HG03571 (cell line): ENCODE measurements around the gene FRYL.
"Not testable (repeated sequence)": the region's sequence is repeated elsewhere in the genome, so short reads cannot be mapped to it uniquely, and the experiment has no call there.

ENCODE experiments used
- ATAC-seq: cut with Tn5 transposase; IDR thresholded peaks from one replicate; pipeline ENCODE4 v1.9.1; 2021; ENCODE audit not compliant: unreplicated experiment

The FRYL gene

GRCh38 chr4:48748949-48749596 is 31.0 kb downstream of the FRYL start:
- no peak for ATAC-seq

DNA sequence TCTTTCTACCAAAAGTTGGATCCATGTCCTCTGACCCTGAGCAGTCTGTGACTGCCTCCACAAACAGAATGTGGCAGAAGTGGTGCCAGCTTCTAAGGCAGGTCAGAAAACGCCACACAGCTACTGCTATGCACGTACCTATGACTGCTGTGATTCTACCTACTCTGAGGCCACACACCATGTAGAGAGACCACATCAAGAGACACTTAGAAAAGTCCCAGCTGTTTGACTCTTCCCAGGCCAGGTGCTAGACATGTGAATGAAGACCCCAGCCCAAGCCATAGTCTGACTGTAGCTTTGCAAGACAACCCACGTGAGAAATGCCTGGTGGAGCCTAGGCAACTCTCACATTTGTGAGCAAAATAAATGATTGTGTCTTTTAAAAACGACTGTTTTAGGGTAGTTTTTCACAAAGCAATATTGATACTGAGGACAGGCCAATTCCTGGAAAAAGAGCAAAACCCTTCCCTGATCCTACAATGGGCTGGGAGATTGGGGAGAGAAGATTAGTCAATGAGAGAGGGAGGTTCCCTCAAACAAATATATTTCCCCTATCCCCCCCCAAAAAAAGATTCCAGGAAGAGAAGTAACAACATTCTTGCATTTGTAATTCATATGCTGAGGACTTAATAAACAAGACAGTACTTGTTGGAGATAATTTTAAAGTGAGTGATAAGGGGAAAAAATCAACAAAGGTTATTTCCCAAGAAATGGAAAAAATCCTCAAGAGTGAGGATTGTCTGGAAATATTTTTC is 33.3 kb downstream of the FRYL start:
- no peak for ATAC-seq

- not testable (repeated sequence) for ATAC-seq
Observed at GRCh38 chr4:48745223-48745622, 34.9 kb downstream of the FRYL start.

DNA sequence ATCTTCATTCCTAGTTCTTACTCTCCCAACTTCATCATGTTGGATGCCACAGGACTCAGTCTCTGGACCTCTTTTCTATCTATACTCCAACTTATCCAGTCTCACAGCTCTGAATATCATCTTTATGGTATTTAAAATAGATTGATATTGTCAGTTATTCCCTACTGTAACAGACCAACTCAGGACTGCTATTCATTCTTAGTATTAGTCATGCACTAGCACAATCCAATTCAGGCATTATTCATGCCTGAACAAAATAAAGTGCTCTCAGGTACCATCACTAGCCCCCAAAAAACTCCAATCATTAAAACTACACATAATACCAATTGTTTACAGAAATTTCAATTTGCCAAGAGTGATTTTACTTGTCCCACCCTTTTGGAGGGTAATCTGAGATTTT is 37.7 kb downstream of the FRYL start:
- no peak for ATAC-seq

GRCh38 chr4:48739560-48740019 is 40.5 kb downstream of the FRYL start:
- peak; percentile 65 for ATAC-seq

DNA sequence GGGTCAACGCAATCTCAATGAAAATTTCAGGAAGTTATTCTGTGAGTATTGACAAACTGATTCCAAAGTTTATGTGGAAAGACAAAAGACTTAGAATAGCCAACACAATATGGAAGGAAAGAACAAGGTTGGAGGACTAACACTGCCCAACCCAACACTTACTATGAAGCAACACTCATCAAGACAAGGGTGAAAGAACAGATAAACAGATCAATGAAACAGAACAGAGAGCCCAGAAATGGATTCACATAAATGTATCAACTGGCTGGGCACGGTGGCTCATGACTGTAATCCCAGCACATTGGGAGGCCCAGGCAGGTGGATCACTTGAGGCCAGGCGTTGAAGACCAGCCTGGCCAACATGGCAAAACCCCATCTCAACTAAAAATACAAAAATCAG is 41.2 kb downstream of the FRYL start:
- no peak for ATAC-seq

- not testable (repeated sequence) for ATAC-seq
Observed at GRCh38 chr4:48728906-48729496, 51.1 kb downstream of the FRYL start.

DNA sequence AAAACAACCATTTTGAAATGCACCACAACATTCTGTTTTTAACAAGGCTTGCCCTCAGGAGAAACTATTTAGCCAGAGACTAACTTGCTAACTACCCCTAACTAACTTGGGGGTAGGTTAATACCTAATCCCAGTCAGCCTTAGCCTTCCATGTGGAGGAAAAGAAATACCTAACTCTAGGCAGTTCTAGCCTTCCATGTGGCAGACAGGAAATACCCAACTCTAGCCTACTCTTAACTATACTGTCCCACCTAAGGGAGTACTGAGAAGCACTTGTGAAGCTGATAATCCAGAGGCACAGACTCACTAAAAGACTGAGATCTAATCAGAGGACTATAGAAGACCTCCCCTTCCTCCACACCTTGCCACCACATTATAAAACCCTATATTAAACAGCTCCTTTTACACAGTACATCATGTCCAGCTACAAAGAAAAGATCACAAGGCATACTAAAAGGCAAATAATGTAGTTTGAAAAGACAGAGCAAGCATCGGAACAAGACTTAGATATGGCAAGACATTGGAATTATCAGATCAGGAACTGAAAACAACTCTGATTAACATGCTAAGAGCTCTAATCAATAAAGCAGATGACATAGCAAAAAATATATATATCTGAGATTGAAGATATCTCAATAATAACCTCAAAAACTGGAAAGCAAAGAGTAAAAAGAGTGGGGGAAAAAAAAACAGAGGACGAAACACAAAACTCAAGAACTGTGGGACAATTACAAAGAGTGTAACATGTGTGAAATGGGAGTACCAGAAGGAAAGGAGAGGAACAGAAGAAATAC is 52.2 kb downstream of the FRYL start:
- ATAC-seq: no peak

- ATAC-seq: no peak
Observed at GRCh38 chr4:48725414-48725813, 54.7 kb downstream of the FRYL start.

DNA sequence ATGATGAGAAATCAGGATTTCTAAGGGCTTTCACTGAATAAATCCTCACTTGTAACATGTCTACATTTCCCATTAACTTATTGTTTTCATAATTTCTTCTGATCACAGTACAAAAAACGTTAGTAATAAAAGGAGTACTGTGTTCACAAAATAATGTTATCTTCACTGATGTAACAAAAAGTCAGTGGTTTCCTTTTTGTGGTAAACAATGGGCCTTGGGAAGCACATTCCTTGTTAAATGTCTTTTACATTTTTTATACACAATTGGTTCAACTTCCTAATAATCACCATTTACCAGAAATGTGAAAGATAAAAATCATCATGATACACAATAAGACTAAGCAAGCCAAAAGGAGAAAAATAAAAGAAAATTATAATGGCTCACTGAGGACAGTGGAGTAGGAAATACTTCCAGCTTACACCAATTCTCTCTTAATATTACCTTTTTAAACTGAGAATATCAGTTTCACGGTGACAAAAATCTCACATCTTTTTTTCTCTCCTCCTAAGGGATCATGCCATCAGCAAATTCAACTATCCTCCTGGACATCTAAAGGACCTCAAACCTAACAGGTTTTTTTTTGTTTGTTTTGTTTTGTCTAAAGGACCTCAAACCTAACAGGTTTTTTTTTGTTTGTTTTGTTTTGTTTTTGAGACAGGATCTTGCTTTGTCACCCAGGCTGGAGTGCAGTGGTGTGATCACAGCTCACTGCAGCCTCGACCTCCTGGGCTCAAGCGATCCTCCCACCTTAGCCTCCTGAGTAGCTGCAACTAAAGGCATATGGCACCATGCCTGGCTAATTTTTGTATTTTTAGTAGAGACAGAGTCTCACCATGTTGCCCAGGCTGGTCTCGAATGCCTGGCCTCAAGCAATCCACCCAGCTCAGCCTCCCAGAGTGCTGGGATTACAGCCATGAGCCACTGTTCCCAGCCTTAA is 57.3 kb downstream of the FRYL start:
- ATAC-seq: no peak

DNA sequence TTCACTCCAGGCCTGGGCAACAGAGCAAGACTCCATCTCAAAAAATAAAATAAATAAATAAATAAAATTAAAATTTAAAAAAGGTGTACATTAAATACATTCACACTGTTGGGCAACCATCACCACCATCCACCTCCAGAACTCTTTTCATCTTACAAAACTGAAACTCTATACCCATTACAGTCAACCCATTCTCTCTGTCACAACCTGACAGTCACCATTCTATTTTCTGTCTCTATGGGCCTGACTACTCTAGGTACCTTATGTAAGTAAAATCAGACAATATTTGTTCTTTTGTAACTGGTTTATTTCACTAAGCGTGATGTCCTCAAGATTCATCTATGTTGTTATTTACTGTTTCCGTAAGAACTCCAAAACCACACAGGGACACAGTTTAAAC is 59.6 kb downstream of the FRYL start:
- ATAC-seq: no peak

DNA sequence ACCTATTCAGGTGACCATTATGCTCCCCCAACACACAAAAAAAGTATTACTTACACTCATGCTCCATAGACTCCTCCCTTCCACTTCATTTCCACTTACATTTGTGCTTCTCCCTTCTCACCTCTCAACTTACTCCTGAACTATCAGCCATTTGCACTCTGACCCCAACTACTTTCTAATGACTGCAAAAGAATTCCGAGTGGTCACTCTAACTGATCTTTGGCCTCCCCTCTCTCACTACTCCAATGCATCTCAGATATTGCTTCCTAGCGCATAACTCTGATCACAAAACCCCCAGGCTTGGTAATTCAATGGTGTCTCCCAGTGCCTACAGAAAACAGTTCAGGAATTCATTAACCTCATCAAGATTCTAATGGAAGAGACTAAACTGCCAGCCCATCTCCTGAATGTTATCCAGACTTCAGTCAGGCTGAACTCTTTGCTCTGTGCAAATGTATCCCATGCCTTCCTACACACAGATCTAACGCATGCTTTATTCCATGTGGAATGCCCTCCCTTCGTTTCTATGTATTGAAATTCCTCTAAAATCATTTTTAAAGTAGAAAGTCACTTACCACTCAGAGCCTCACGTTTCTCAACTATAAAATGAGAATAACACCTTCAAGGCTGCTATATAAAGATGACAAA is 61.1 kb downstream of the FRYL start:
- ATAC-seq: no peak

- not testable (repeated sequence) for ATAC-seq
Observed at GRCh38 chr4:48716285-48716684, 63.8 kb downstream of the FRYL start.

GRCh38 chr4:48710446-48711209 is 69.5 kb downstream of the FRYL start:
- ATAC-seq: no peak

DNA sequence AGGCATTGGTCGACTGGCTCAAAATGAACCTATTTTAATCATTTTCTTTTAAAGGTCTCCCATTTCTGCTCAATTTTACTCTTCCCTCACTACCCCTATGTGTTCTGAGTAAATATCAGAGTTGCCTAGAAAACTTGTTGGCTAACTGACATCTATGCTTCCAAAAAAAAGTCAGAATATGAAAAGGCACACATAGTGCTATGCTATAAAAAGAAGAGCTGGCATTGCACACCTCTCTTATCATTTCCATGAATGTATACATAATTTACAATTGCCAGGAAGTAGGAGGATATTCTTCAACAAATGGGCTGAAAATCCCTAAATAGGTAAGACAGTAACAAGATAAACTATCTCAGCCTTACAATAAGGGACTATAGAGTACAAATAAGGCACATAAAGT is 70.2 kb downstream of the FRYL start:
- ATAC-seq: no peak

GRCh38 chr4:48708610-48709009 is 71.5 kb downstream of the FRYL start:
- ATAC-seq: no peak

DNA sequence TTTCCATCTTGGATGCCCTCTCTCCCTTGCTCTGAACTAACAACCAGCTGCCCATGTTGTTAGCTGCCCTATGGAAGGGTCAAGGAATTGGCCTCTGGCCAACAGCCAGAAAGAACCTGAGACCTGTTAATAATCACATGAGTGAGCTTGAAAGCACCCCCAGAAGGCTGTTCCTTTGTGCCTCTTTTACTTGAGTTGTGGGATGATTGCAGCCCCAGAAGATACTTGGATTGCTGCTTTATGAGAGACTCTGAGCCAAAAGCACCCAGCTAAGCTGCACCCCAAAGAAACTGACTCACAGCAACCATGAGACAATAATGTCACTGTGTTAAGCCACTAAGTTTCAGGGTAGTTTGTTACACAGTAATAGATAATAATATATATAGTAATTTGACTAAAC is 73.3 kb downstream of the FRYL start:
- ATAC-seq: no peak

GRCh38 chr4:48705609-48706008 is 74.5 kb downstream of the FRYL start:
- no peak for ATAC-seq
